T-helper 1 cell treated with Interleukin-12 subunit alpha and Interleukin-12 subunit beta and Interleukin-4 antibody, amounts not matched to agents 30 μg/mL and 1 μg/mL, for 36 hours (primary cell): ENCODE data around the gene IRX1.
A peak's percentile ranks its signal among the peaks of the same experiment; 100 is the strongest.

Experiments used
- H3K27ac Mint-ChIP-seq: one replicate; pipeline ENCODE4 v1.8.0; 2021; ENCODE audit warnings: mild to moderate bottlenecking, mixed read lengths
- H3K27me3 Mint-ChIP-seq: one replicate; pipeline ENCODE4 v1.8.0; 2021; ENCODE audit warnings: low read depth, mixed read lengths
- H3K36me3 Mint-ChIP-seq: one replicate; pipeline ENCODE4 v1.8.0; 2021; ENCODE audit warnings: low read depth, mixed read lengths
- H3K4me1 Mint-ChIP-seq: one replicate; pipeline ENCODE4 v1.8.0; 2021; ENCODE audit warnings: low read depth, mixed read lengths
- H3K4me3 Mint-ChIP-seq: one replicate; pipeline ENCODE4 v1.8.0; 2021; ENCODE audit warnings: mild to moderate bottlenecking, moderate library complexity, mixed read lengths
- H3K9me3 Mint-ChIP-seq: one replicate; pipeline ENCODE4 v1.8.0; 2021; ENCODE audit warnings: mixed read lengths

IRX1 gene

DNA sequence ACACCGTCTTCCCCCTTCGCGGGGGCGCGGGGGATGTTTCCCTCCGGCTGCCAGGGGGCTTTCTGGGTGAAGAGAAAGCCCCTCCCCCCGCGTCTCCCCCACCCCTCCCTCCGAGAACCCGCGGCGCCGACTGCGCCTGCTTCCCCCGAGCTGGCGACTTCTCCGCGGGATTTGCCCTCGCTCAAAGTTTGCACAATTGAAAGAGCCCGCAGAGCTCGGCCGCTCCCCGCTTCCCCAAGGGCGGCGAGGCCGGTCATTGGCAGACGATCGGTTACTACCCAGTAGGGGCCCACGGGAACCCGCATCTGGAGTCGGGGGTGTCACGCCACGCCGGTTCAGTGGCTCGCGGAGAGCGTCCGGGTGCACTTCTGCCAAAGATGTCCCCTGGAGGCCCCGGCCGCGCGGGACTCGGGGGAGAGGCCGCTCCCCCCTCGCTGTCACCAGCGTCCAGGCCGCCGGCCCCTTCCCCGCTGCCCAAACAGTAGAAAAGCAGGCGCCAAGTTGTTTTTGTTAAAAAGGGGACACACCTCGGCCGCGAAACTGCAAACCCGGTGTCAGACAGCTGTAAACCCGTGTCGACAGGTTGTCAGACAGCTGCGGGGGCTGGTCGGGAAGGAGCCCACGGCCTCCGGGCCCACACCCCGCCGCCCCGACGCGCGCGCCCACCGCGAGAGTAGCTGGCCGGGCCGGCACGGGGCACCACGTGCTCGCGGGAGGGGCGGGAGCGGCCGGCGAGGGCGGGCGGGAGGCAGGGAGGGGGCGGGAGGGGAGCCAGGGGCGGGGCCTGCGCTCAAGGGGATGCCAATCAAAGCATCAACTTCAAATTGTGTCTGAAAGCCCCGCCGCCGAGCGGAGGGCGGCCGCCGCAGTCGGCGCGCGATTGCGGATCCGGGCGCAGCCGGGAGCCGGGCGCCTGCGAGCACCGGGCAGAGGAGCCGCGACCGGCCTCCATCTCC lies at the start of gene IRX1:
Gene IRX1, plus strand, starts transcription at position 827 of the 956 bp plus-strand sequence. CDS start 274 bp downstream, outside the sequence.
- Mint-ChIP-seq H3K4me1 (peaks cover 4% of the 10 kb centered on the region), H3K27ac (no peak within 1 kb of the TSS), H3K9me3 (no peaks in the 10 kb centered on the region), H3K36me3 (peaks cover 3% of the 10 kb centered on the region), H3K27me3 (peaks cover 63% of the 10 kb centered on the region), H3K4me3 (no peak within 1 kb of the TSS)

DNA sequence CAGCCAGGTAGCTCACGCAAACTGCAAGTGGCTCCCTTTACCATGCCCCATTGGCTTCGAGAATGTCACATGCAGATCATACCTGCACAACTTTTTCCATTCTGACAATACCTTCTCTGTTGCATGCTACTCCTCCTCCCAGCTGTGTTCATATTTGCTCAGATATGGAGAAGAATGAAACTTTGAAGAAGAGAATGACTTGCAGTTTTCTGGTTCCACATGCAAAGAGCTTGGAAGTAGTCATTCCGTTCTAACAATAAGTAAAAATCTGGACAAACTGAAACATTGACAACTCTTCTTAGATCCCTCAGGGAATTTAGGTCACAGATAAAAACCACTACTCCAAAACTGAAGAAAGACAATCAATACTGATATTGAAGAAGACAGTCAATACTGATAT lies 49.6 kb upstream of the IRX1 start:
- peaks cover 6% of the 10 kb centered on the region for H3K9me3 Mint-ChIP-seq
- no peak overlapping the region for H3K27ac Mint-ChIP-seq
- no peaks in the 10 kb centered on the region for H3K4me1 Mint-ChIP-seq
- no peak overlapping the region for H3K4me3 Mint-ChIP-seq
- no peaks in the 10 kb centered on the region for H3K36me3 Mint-ChIP-seq
- no peaks in the 10 kb centered on the region for H3K27me3 Mint-ChIP-seq

DNA sequence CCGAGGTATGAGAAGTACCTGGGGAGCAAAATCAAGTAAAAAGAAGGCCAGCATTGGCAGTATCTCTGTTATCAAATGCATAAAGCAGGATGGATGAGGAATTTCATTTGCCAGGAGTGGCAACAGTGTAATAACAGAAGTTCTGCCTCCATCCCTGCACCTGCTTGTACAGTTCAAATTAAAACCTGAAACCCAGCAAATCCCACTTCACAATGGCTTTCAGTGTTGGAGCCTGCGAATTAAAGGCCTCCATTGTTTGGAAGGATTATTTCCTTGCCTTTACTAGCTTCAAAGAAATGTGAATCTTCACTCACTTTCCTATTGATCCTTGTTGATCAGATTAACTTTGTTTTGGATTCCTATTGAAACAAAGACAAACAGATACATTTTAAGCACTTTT lies 31.5 kb upstream of the IRX1 start:
- H3K36me3 Mint-ChIP-seq: no peaks in the 10 kb centered on the region
- H3K4me3 Mint-ChIP-seq: no peak overlapping the region
- H3K9me3 Mint-ChIP-seq: no peaks in the 10 kb centered on the region
- no peaks in the 10 kb centered on the region for H3K4me1 Mint-ChIP-seq
- H3K27me3 Mint-ChIP-seq: no peaks in the 10 kb centered on the region
- H3K27ac Mint-ChIP-seq: no peak overlapping the region

DNA sequence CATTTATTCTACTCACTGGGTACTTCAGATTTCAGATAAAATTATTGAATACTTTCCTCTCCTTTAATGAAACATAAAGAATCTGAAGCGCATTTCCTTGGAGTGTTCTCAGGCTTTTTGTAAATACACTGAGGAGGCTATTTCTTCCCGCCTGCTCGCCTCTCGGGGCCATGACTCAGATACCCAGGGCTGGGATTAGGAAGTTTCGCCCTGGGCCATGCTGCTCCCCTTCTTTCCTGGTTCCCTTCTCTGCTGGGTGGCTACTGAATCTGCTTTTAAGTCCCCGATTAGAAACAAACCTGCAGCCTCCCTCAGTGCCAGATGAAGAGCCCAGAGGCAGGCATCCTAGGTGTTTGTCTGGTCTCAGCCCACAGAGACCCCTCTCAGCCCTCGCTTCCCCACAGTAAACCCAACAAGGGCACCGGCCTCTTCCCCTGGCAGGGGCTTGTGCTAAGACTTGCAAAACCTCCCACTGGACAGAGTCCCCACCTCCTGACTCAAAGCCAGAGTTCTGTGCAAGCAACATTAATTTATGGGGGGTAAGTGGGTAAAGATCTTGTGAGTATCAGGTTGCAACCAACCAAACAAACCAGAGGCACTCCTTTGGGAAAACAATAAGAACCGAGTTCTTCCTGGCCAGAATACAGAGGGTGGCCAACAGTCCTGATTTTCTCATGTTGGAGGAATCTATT lies 30.7 kb upstream of the IRX1 start:
- Mint-ChIP-seq H3K4me1 (no peaks in the 10 kb centered on the region), H3K4me3 (no peak overlapping the region)

DNA sequence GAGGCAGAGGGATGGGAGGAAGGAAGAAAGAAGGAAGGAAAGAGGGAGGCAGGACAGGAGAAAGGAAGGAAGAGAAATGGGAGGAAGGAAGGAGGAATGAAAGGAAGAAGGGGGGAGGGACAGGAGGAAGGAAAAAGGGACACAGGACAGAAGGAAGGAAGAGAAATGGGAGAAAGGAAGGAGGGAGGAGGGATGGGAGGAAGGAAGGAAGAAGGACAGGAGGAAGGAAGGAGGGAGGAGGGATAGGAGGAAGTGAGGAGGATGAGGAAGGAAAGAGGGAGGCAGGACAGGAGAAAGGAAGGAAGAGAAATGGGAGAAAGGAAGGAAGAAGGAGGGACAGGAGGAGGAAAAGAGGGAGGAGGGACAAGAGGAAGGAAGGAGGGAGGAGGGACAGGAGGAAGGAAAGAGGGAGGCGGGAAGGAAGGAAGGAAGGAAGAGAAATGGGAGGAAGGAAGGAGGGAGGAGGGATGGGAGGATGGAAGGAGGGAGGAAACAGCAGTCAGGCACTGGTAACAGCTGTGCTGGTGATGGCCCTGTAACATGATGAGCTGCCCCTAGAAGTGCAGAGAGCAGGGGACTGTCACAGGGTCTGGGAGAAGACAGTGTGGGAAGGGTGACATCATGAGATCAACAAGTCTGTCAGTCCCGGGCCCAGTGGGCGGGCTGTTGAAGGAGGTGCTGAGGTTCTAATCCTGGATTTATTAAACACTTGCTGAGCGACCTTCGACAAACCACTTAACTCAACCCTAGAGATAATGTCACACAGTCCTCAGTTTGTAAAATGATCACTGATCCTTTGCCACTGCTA lies 10.7 kb upstream of the IRX1 start:
- Mint-ChIP-seq H3K27me3 (peaks cover 18% of the 10 kb centered on the region), H3K4me1 (no peaks in the 10 kb centered on the region), H3K4me3 (no peak overlapping the region), H3K27ac (no peak overlapping the region), H3K36me3 (no peaks in the 10 kb centered on the region), H3K9me3 (no peaks in the 10 kb centered on the region)

More for the DNA sequence above, 30.7 kb upstream of the IRX1 start:
- no peaks in the 10 kb centered on the region for H3K36me3 Mint-ChIP-seq
- no peak overlapping the region for H3K27ac Mint-ChIP-seq
- no peaks in the 10 kb centered on the region for H3K9me3 Mint-ChIP-seq
- H3K27me3 Mint-ChIP-seq: no peaks in the 10 kb centered on the region

DNA sequence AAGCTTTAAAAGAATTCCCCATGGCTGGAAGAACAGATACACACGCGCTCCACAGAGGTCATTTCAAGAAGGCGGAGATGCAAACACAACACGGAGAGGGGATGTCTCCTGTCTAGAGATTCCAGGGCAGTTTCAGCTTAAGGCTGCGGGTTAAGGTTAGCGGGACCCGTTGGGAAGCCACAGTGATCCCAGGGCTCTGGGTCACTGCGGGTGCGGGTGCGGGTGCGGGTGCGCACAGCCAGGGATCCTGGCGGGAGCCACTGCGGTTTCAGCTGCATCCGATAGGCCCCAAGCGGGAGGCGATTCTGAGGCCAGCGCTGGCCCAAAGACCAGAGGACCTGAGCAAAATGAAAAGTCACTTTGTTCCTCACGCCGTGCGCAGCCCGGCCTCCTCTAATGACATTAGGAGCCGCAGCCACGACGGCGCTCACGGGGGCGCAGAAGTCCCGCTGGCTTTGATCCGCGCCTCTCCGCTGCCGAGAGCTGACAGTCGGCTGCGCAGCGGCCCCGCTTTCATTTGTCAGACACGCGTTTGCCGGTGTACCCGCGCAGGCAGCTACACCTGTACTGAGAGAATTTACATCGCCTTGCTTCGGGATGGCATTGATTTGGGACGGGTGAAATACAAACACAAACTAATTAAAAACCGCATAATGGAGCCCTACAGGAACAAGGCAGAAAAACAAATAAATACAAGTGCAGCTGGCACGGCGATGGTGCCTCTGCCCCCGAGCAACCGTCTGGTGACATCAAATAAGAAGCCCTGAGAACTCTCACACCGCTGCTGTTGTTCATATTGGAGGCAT lies 5.3 kb upstream of the IRX1 start:
- H3K4me1 Mint-ChIP-seq: peaks cover 4% of the 10 kb centered on the region
- no peaks in the 10 kb centered on the region for H3K9me3 Mint-ChIP-seq
- peaks cover 55% of the 10 kb centered on the region for H3K27me3 Mint-ChIP-seq
- H3K36me3 Mint-ChIP-seq: peaks cover 2% of the 10 kb centered on the region
- H3K4me3 Mint-ChIP-seq: no peak overlapping the region
- H3K27ac Mint-ChIP-seq: no peak overlapping the region

DNA sequence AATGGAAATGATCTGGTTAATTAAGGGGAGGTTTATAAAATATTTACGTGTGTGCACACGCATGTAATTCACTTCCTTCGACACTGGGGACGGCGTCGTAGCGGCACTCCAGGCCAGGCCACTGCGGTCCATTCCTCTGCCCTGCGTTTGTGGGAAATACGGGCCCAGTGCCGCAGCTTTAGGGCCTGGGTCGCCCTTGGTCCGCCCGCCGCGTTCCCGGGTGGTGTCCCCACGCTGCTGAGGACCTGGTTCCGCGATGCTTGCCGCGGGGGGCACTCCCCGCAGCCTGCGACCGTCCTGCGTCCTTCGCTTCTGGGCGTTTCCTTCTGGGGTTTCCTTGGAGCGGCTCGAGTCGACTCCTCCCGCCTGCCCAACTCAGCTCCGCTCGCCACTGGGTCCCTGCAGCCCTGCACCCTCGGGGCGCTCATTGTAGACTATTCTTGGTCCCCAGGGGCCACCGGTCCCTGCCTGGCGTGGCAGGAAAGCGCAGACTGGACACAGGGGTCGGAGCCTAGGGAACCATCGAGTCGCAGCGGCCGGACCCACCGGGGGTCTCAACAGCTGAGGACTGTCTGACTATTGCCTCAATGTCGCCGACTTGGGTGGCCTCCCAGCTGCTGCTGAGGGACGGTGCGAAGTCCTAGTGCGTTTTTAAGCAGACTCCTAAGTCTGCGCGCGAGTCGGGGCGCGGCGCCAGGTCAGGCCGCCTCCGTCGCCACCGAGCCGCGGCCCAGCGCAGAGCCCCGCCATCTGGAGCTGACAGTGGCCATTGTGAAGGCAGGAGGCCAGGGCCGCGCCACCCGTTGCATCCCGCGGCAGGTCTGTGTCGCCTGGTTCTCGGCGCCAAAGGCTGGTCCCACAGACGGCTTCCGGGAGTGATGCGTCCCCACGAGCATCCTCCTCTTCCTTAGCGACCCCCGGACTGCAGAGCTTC lies 4.4 kb upstream of the IRX1 start:
- H3K9me3 Mint-ChIP-seq: no peaks in the 10 kb centered on the region
- H3K27ac Mint-ChIP-seq: no peak overlapping the region
- H3K36me3 Mint-ChIP-seq: peaks cover 2% of the 10 kb centered on the region
- H3K27me3 Mint-ChIP-seq: peaks cover 55% of the 10 kb centered on the region
- peaks cover 4% of the 10 kb centered on the region for H3K4me1 Mint-ChIP-seq
- H3K4me3 Mint-ChIP-seq: no peak overlapping the region

DNA sequence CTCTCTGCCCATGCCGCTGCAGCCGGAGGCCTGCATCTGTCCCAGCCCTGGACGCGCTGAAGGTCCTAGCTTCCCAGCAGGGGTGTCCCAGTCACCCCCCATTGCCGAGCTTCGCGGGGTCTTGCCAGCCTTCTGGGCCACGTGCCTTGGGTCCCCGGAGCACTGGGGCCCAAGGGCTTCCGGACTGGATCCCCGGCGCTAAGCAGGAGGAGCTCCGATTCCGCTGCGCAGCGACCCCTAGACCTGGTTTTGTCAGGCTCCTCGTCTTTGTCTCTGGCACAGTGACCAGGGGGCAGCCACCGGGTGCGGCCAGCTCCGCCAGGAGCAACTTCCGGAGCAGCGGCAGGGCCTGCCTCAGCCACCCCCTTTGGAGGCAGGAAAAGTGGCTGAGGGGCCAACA lies 3.3 kb upstream of the IRX1 start:
- Mint-ChIP-seq H3K4me1 (peaks cover 4% of the 10 kb centered on the region), H3K27me3 (peaks cover 62% of the 10 kb centered on the region), H3K36me3 (peaks cover 2% of the 10 kb centered on the region), H3K27ac (no peak overlapping the region), H3K9me3 (no peaks in the 10 kb centered on the region), H3K4me3 (no peak overlapping the region)

DNA sequence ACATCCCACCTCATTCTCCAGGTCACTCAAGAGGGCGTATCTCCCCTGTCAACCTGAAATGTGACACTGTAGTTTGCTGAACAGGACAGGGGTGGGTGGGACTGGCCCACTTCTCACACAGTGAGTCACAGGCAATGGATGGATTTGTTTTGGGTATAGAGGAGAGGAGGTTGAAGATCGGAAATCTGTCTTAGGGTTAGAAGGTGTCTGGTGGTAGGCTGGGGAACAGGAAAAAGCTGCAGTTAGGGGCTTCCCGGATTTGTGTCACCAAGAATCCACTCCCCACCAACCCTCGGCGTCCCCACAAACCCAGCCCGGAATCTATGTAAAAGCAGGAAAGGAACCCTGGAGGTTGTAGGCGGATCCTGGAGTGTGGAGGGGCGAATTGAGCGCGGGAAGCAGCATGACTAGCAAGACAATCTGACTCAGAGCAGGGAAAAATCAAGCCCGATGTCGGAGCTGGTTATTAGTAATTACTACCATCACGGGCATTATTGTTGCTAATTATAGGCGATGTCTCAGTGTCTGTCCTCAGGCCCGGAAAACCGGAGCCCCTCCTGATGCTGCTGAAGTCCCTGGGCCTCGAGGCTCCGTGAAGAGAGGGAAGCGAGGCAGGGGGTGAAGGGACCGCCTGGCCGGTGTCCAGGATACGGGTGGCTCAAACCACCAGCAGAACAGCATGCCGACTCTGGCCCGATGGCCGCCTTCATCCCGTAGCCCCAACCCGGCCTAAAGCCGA lies 1.7 kb upstream of the IRX1 start:
- H3K36me3 Mint-ChIP-seq: peaks cover 2% of the 10 kb centered on the region
- H3K27me3 Mint-ChIP-seq: peaks cover 68% of the 10 kb centered on the region
- H3K4me3 Mint-ChIP-seq: peak overlapping the region; percentile 8
- H3K4me1 Mint-ChIP-seq: peaks cover 4% of the 10 kb centered on the region
- peak overlapping the region; percentile 58 for H3K27ac Mint-ChIP-seq
- no peaks in the 10 kb centered on the region for H3K9me3 Mint-ChIP-seq

DNA sequence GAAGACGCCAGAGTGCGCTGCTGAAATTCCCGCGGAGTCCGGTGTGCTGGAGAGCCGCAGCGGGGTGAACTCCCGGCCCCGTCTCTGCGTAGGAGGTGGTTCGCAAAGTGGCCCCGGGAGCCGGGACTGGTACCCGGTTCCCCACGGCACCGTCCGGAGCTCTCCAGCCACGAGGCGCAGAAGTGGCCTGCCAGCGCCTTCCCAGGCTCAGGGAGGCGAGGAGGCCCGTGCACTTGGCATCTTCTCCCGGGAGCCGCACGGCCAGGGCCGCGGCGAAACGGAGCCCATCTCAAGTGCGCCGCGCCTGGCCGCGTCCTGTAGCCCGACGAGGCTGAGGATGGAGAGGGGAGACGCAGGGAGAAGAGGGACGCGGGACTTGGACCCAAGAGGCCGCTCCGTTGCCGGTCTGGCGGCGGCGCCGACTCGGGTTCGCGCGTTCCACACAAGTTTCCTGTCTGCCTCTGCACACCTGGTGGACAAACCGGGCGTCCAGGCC lies 1.1 kb upstream of the IRX1 start:
- Mint-ChIP-seq H3K36me3 (peaks cover 3% of the 10 kb centered on the region), H3K27me3 (peaks cover 70% of the 10 kb centered on the region), H3K4me3 (no peak overlapping the region), H3K4me1 (peaks cover 4% of the 10 kb centered on the region), H3K9me3 (no peaks in the 10 kb centered on the region), H3K27ac (peak overlapping the region; percentile 58)

DNA sequence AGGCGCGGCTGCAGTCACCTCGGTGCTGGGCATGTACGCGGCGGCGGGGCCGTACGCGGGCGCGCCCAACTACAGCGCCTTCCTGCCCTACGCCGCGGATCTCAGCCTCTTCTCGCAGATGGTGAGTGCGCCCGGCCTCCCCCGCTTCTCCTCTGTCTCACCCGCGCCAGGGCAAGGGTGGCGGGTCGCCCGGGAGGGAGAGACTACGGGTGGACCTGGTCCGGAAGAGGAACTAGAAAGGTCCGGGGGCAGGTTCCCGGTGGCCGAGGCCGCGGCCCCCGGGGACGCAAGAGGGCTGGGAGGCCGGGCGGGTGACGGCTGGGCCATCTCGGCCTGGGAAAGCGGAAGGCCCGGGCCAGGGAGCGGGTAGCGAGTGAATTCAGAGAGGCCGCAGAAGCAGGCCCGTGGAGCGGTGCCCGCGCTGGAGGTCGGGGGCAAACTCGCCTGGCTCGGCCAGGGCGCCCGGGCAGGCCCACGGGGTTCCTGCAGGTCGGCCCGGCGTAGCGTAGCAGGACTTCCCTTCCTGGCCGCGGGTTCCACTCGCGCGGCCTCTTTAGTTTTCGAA lies 711 bp downstream of the IRX1 start:
- H3K27me3 Mint-ChIP-seq: peaks cover 66% of the 10 kb centered on the region
- no peaks in the 10 kb centered on the region for H3K9me3 Mint-ChIP-seq
- H3K27ac Mint-ChIP-seq: no peak overlapping the region
- peaks cover 1% of the 10 kb centered on the region for H3K36me3 Mint-ChIP-seq
- no peak overlapping the region for H3K4me3 Mint-ChIP-seq
- H3K4me1 Mint-ChIP-seq: peaks cover 4% of the 10 kb centered on the region

DNA sequence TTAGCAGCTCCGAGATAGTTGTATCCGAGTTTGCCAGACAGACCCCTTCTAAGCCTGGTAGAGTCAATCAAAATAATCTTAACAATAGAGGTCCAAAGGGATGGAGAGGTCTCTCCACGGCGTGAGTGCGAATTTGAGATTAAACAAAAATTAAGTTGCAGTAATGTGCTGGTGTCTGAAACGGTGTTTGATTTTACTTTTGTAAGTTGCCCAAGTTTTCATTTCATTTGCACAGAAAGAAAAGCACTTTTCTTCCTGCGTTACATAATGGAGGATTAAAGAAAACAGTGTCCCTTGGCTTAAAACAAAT lies 1.2 kb downstream of the IRX1 start:
- peaks cover 5% of the 10 kb centered on the region for H3K36me3 Mint-ChIP-seq
- H3K4me1 Mint-ChIP-seq: peaks cover 4% of the 10 kb centered on the region
- H3K9me3 Mint-ChIP-seq: no peaks in the 10 kb centered on the region
- peaks cover 69% of the 10 kb centered on the region for H3K27me3 Mint-ChIP-seq
- H3K27ac Mint-ChIP-seq: peak overlapping the region; percentile 31
- no peak overlapping the region for H3K4me3 Mint-ChIP-seq
